Mesothelial cell of epicardium (in vitro differentiated cells): ENCODE measurements around the gene GUSB. TPM values are rescaled to one million over a fixed set of nuclear protein-coding genes. Genes with fewer than 3 reads are reported as not detected.

Experiments
- DNase-seq, 2 experiments: peaks; one replicate each; pipeline ENCODE4 v3.0.0; 2021; ENCODE audit warnings: low spot score in 2 of 2; ENCODE audit not compliant: unreplicated experiment in 2 of 2
- H3K27ac Mint-ChIP-seq: 2 replicates; pipeline ENCODE4 v1.8.0; 2021; ENCODE audit warnings: mixed read lengths
- H3K27me3 Mint-ChIP-seq: 2 replicates; pipeline ENCODE4 v1.8.0; 2021; ENCODE audit warnings: low read depth, mixed read lengths
- H3K36me3 Mint-ChIP-seq: 2 replicates; pipeline ENCODE4 v1.8.0; 2021; ENCODE audit warnings: mixed read lengths
- H3K4me1 Mint-ChIP-seq: 2 replicates; pipeline ENCODE4 v1.8.0; 2021; ENCODE audit warnings: mixed read lengths
- H3K4me3 Mint-ChIP-seq: 2 replicates; pipeline ENCODE4 v1.8.0; 2021; ENCODE audit warnings: mild to moderate bottlenecking, moderate library complexity, mixed read lengths
- H3K9me3 Mint-ChIP-seq: 2 replicates; pipeline ENCODE4 v1.8.0; 2021; ENCODE audit warnings: mixed read lengths
- total RNA-seq: library from RNA; stranded (reverse); gene quantifications from 3 replicates; pipeline ENCODE4 v1.2.1, GENCODE V29; 2021
- TF ChIP-seq, protein P1 (sequence below): fragments of 200-600 bp; sonication (generic); IDR thresholded peaks from one replicate; pipeline ENCODE4 v1.5.0; 2021; ENCODE audit warnings: antibody characterized with exemption; ENCODE audit not compliant: unreplicated experiment

GUSB gene
- total RNA-seq, 1 donor from 2014 or later = 42.1 TPM

DNA sequence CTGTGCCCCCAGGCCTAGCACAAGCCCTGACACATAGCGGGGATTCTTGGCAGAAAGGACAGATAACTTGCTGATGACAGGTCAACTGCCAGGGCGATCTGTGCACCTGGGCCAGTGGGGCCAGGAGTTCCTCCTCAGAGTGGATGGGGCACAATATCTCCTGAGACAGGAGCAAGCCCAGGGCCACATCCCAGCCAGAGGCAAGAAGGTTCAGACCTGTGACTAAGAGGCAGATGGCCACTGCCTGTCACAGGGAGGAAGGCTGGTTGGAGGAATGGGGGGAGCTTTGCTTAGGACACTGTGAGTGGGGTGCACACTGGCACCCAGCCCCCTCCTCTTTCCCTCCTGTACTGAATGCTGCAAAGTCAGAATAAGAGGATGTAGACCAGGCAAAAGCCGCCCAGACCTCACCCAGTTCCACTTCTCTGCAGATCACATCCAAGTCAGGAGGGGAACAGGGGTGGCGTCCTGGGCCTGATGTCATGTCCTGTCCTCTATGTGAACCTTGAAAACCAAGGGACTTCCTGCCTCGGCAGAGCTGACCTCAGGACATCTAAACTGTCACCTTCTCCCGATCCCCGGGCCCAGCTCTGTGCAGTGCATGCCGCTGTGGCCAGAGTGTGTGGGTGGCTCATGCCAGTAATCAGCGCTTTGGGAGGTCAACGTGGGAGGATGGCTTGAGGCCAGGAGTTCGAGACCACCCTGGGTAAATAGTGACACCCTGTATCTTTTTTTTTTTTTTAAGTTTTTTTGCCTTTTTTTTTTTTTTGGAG lies 1.3 kb downstream of the GUSB start:
- no peaks in the 10 kb centered on the region for H3K27me3 Mint-ChIP-seq
- no peak for DNase-seq
- TF ChIP-seq, protein P1, sequence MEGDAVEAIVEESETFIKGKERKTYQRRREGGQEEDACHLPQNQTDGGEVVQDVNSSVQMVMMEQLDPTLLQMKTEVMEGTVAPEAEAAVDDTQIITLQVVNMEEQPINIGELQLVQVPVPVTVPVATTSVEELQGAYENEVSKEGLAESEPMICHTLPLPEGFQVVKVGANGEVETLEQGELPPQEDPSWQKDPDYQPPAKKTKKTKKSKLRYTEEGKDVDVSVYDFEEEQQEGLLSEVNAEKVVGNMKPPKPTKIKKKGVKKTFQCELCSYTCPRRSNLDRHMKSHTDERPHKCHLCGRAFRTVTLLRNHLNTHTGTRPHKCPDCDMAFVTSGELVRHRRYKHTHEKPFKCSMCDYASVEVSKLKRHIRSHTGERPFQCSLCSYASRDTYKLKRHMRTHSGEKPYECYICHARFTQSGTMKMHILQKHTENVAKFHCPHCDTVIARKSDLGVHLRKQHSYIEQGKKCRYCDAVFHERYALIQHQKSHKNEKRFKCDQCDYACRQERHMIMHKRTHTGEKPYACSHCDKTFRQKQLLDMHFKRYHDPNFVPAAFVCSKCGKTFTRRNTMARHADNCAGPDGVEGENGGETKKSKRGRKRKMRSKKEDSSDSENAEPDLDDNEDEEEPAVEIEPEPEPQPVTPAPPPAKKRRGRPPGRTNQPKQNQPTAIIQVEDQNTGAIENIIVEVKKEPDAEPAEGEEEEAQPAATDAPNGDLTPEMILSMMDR = no peak
- no peaks in the 10 kb centered on the region for H3K4me1 Mint-ChIP-seq
- peak overlapping the region; percentile 67 for H3K4me3 Mint-ChIP-seq
- no peak overlapping the region for H3K27ac Mint-ChIP-seq
- peaks cover 8% of the 10 kb centered on the region for H3K36me3 Mint-ChIP-seq
- no peaks in the 10 kb centered on the region for H3K9me3 Mint-ChIP-seq

DNA sequence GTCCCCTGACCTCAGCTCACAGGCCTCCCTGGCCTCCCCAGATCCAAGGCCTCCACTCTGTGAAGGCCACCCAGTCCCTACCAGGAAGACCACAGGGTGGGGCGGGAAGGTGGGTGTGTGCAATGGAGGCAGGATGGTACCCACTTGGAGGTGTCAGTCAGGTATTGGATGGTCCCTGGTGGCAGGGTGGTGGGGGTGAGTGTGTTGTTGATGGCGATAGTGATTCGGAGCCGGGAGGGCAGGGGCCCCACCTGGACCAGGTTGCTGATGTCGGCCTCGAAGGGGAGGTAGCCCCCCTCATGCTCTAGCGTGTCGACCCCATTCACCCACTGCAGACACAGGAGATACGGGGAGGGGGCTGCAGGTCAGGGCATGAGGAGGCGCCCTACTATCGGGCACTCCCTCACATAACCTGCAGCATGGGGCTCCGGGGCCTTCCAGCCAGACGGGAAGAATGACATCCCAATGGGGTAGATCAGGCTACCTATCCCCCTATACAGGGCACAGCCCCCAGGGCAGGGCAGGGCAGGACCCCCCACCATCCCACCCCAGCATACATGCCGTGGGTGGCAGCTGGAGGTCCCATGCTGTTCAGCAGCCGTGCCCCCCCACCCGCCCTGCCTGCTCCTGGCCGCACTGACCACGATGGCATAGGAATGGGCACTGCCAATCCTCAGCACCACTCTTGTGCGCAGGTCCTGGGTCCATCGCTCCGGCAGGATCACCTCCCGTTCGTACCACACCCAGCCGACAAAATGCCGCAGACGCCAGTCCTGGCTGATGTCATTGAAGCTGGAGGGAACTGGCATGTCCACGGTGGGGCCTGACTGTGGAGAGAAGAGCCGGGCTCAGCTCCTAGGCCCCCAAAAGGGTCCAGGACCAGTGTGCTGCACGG lies 2.2 kb downstream of the GUSB start:
- H3K9me3 Mint-ChIP-seq = no peaks in the 10 kb centered on the region
- H3K4me1 Mint-ChIP-seq = no peaks in the 10 kb centered on the region
- peak overlapping the region; percentile 67 for H3K4me3 Mint-ChIP-seq
- no peaks in the 10 kb centered on the region for H3K27me3 Mint-ChIP-seq
- TF ChIP-seq, protein P1 = no peak
- DNase-seq = no peak
- H3K36me3 Mint-ChIP-seq = peaks cover 8% of the 10 kb centered on the region
- no peak overlapping the region for H3K27ac Mint-ChIP-seq

DNA sequence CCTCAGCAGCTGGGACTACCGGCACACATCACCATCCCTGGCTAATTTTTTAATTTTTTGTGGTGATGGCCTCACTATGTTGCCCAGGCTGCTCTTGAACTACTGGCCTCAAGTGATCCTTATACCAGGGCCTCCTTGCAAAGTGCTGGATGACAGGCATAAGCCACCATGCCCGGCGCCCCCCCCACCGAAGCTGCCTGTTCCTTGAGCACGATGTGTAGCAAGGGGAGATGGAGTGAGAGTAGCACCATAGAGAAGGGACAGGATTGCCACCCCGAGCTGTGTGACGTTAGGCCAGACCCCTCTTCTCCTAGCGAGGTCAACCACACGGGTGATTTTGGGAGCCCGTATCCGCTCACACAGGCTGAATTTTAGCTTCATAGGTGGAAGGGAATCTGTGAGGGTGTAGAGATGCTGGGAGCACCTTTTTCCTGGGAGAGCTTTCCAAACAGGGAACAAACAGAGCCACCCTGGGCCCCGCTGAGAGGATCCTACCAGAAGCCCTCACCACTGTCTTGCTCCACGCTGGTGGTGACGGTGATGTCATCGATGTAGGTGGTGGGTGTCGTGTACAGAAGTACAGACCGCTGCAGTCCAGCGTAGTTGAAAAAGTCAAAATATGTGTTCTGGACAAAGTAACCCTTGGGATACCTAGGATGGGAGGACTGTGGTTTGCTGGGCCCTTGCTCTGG lies 3.0 kb downstream of the GUSB start:
- no peaks in the 10 kb centered on the region for H3K27me3 Mint-ChIP-seq
- H3K4me3 Mint-ChIP-seq = no peak overlapping the region
- no peaks in the 10 kb centered on the region for H3K9me3 Mint-ChIP-seq
- DNase-seq = no peak
- no peaks in the 10 kb centered on the region for H3K4me1 Mint-ChIP-seq
- no peak overlapping the region for H3K27ac Mint-ChIP-seq
- H3K36me3 Mint-ChIP-seq = peaks cover 10% of the 10 kb centered on the region
- TF ChIP-seq, protein P1 = no peak

DNA sequence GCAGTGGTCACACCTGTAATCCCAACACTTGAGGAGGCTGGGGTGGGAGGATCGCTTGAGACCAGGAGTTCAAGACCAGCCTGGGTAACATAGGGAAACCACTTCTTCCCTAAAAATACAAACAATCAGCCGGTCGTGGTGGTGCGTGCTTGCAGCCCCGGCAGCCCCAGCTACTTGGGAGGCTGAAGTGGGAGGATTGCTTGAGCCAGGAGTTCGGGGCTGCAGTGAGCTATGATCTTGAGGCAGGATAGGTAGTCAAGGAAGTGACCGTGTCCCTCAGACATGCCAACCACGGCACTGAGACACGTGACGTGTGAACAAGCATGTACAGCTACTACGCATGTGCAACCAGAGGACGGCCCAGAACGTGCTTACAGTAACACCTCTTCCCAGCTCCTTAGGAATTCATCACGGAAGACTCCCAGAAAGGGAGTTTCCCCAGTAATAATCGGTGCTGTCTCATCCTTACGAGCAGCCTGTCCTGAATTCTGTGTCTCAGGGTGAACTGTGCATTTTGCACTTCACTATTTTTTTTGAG lies 5.3 kb downstream of the GUSB start:
- no peaks in the 10 kb centered on the region for H3K9me3 Mint-ChIP-seq
- no peaks in the 10 kb centered on the region for H3K27me3 Mint-ChIP-seq
- DNase-seq = no peak
- TF ChIP-seq, protein P1 = no peak
- no peak overlapping the region for H3K4me3 Mint-ChIP-seq
- no peaks in the 10 kb centered on the region for H3K4me1 Mint-ChIP-seq
- H3K36me3 Mint-ChIP-seq = peaks cover 18% of the 10 kb centered on the region
- H3K27ac Mint-ChIP-seq = no peak overlapping the region

DNA sequence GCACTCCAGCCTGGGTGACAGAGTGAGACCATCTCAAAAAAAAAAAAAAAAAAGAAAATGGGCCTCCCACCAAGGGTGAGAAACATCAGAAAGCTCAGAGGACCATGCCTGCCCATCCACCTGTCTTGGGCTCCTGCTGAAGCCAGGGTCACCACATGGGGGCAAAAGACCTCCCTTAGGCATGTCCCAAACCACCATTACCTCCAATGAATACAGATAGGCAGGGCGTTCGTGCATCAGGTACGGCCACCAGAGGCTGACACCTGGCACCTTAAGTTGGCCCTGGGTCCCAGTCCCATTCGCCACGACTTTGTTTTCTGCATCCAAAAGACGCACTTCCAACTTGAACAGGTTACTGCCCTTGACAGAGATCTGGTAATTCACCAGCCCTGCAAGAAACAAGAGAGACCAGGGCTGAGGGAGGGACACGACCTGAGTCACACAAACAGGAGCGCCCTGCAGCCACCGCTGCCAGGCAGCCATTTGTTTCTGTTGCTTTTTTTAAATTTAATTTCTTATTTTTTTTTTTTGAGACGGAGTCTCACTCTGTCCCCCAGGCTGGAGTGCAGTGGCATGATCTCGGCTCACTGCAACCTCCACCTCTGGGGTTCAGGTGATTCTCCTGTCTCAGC lies 6.1 kb downstream of the GUSB start:
- H3K36me3 Mint-ChIP-seq = peaks cover 20% of the 10 kb centered on the region
- TF ChIP-seq, protein P1 = no peak
- no peaks in the 10 kb centered on the region for H3K4me1 Mint-ChIP-seq
- H3K27me3 Mint-ChIP-seq = no peaks in the 10 kb centered on the region
- DNase-seq = no peak
- H3K27ac Mint-ChIP-seq = no peak overlapping the region
- no peaks in the 10 kb centered on the region for H3K9me3 Mint-ChIP-seq
- no peak overlapping the region for H3K4me3 Mint-ChIP-seq
